Globus pallidus (tissue), 1 donor: ENCODE results near the gene TOMM34.
A peak's percentile ranks its signal among the peaks of the same experiment; 100 is the strongest.

Experiments used
- DNase-seq: peaks from one replicate; pipeline ENCODE4 v3.0.0-alpha.2; 2015; ENCODE audit warnings: low spot score

The TOMM34 gene

GRCh38 chr20:44960103-44960852 lies at the start of gene TOMM34:
TSS of gene TOMM34 (minus strand) at chr20:44960397. CDS start at chr20:44960333, 64 bp downstream.
- DNase-seq = peak; percentile 92

GRCh38 chr20:45008521-45009049 lies 48.4 kb upstream of the TOMM34 start:
- no peak for DNase-seq

GRCh38 chr20:44997668-44998067 lies 37.5 kb upstream of the TOMM34 start:
- no peak for DNase-seq

GRCh38 chr20:44997171-44997570 lies 37.0 kb upstream of the TOMM34 start:
- DNase-seq = no peak

- DNase-seq = no peak
These were observed 33.1 kb upstream of the TOMM34 start for GRCh38 chr20:44993343-44993742.

GRCh38 chr20:44990957-44991356 lies 30.8 kb upstream of the TOMM34 start:
- DNase-seq = no peak

- no peak for DNase-seq
These were observed 30.2 kb upstream of the TOMM34 start for GRCh38 chr20:44990425-44990824.

GRCh38 chr20:44988631-44989171 lies 28.5 kb upstream of the TOMM34 start:
- no peak for DNase-seq

GRCh38 chr20:44983093-44983674 lies 23.0 kb upstream of the TOMM34 start:
- no peak for DNase-seq

- no peak for DNase-seq
These were observed 21.7 kb upstream of the TOMM34 start for GRCh38 chr20:44981736-44982406.

- DNase-seq = peak; percentile 61
These were observed 19.0 kb upstream of the TOMM34 start for GRCh38 chr20:44979090-44979621.

GRCh38 chr20:44976698-44977097 lies 16.5 kb upstream of the TOMM34 start:
- DNase-seq = no peak

GRCh38 chr20:44973053-44973452 lies 12.9 kb upstream of the TOMM34 start:
- no peak for DNase-seq

- DNase-seq = no peak
These were observed 10.1 kb upstream of the TOMM34 start for GRCh38 chr20:44970243-44970757.

GRCh38 chr20:44969300-44969894 lies 9.2 kb upstream of the TOMM34 start:
- DNase-seq = no peak

- DNase-seq = no peak
These were observed 7.1 kb upstream of the TOMM34 start for GRCh38 chr20:44967207-44967807.

GRCh38 chr20:44966030-44966961 lies 6.1 kb upstream of the TOMM34 start, which contains the start of gene STK4:
TSS of gene STK4 (plus strand) at chr20:44966512. CDS start at chr20:44966569, 57 bp downstream.
- peak; percentile 90 for DNase-seq

GRCh38 chr20:44965651-44966029 lies 5.4 kb upstream of the TOMM34 start:
- DNase-seq = no peak

GRCh38 chr20:44963325-44964215 lies 3.4 kb upstream of the TOMM34 start:
- no peak for DNase-seq
